ENCODE data around the gene RPL3. TPM values are rescaled to one million over a fixed set of nuclear protein-coding genes. Genes with fewer than 3 reads are reported as not detected.

Gene RPL3
- total RNA-seq, 1 experiment from 2014 or later, result 3,009 TPM

DNA sequence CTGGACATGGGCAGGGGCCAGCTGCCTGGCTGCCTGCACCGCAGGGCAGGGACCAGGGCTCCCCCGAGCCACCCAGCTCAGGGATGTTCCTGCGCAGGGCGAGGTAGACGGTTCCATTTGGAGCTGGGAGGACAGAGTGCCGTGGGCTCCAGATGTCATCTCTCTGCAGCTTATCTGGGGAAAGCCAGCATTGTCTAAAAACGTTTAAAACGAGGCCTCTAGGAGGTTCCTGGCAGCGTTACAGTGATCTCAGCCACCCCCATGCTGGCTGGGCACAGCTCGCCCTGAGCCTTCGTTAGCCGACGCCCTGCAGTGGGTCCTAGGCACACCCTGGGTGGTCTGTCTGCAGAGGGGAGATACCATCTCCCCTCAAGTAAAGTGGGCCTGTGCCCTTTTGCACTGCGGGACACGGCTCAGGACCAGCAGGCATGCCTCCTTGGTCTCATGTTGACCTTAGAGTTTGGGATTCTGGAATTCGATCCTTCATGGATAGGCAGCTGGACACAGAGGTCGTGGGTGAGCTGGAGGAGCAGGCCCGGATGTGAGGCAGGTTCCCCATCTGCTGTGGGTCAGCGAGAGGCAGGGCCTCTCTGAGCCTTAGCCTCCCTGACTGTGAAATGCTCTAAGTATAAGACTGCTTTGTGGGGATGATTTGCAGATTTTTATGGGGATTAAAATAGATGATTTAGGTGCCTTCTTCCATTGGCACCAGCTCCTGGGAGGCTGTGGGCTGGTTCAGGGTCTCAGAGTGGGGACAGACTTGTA lies 44.5 kb upstream of the RPL3 start:
- ATAC-seq (no peak), DNase-seq (ENCODE audit: low spot score) (no peak)
- Mint-ChIP-seq H3K4me1 (peaks cover 47% of the 10 kb centered on the region), H3K36me3 (no peaks in the 10 kb centered on the region), H3K9me3 (no peaks in the 10 kb centered on the region), H3K27me3 (ENCODE audit: low read depth) (no peaks in the 10 kb centered on the region), H3K27ac (peak overlapping the region; percentile 50), H3K4me3 (no peak overlapping the region)
- POLR2A ChIA-PET, result interaction anchor here (1.4 kb wide), 1 partner anchor 45 kb away, joined by 4 read pairs; the partner anchor contains the start of gene RPL3
- TF ChIP-seq GABPB1 (CRISPR knock-in tag; IDR thresholded peaks at IDR 0.05), result no peak
- no peak for TF ChIP-seq NR2C2 (CRISPR knock-in tag; IDR thresholded peaks at IDR 0.05)
- TF ChIP-seq, protein P1, sequence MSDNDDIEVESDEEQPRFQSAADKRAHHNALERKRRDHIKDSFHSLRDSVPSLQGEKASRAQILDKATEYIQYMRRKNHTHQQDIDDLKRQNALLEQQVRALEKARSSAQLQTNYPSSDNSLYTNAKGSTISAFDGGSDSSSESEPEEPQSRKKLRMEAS (CRISPR knock-in tag; IDR thresholded peaks at IDR 0.05), result no peak
- no peak for TF ChIP-seq OVOL2 (CRISPR knock-in tag; IDR thresholded peaks at IDR 0.05; ENCODE audit: borderline replicate concordance)
- TF ChIP-seq, protein P2, sequence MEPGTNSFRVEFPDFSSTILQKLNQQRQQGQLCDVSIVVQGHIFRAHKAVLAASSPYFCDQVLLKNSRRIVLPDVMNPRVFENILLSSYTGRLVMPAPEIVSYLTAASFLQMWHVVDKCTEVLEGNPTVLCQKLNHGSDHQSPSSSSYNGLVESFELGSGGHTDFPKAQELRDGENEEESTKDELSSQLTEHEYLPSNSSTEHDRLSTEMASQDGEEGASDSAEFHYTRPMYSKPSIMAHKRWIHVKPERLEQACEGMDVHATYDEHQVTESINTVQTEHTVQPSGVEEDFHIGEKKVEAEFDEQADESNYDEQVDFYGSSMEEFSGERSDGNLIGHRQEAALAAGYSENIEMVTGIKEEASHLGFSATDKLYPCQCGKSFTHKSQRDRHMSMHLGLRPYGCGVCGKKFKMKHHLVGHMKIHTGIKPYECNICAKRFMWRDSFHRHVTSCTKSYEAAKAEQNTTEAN (CRISPR knock-in tag; IDR thresholded peaks at IDR 0.05), result no peak
- TF ChIP-seq PRRX2 (CRISPR knock-in tag; IDR thresholded peaks at IDR 0.05), result no peak
- no peak for TF ChIP-seq ESRRA (CRISPR knock-in tag; IDR thresholded peaks at IDR 0.05; ENCODE audit: borderline replicate concordance)
- no peak for TF ChIP-seq SP1 (CRISPR knock-in tag; conservative IDR thresholded peaks at IDR 0.05)
- no peak for TF ChIP-seq TP53 (CRISPR knock-in tag; IDR thresholded peaks at IDR 0.05)
- no peak for TF ChIP-seq SMAD4 (CRISPR knock-in tag; IDR thresholded peaks at IDR 0.05)
- no peak for TF ChIP-seq JAZF1 (CRISPR knock-in tag; IDR thresholded peaks at IDR 0.05)
- TF ChIP-seq, protein P3, sequence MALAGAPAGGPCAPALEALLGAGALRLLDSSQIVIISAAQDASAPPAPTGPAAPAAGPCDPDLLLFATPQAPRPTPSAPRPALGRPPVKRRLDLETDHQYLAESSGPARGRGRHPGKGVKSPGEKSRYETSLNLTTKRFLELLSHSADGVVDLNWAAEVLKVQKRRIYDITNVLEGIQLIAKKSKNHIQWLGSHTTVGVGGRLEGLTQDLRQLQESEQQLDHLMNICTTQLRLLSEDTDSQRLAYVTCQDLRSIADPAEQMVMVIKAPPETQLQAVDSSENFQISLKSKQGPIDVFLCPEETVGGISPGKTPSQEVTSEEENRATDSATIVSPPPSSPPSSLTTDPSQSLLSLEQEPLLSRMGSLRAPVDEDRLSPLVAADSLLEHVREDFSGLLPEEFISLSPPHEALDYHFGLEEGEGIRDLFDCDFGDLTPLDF (CRISPR knock-in tag; IDR thresholded peaks at IDR 0.05), result no peak
- CTCF ChIA-PET, result interaction anchor here (0.6 to 3.5 kb wide), 5 partner anchors 14 to 48 kb away, joined by 3 to 12 read pairs (median 3); no protein-coding TSS in a partner anchor

DNA sequence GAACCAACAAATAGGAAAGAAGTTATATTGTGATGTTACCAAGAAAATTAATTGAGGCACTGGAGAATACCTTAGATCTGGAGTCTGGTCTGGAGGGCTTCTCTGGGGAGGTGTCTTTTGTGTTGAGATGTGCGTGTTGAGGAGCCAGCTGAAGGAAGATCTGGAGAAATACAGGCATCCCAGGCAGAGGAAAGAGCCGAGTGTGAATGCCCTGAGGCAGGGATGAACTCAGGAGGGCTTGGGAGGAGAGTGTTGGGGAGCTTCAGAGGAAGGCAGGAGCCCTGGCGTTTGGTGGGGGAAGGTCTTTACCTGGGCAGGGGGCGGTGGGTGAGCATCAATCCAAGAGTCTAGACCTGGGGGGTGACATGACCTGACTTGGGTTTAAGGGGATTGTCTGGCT lies 43.5 kb upstream of the RPL3 start:
- ChIA-PET POLR2A (no interaction called here), CTCF (interaction anchor here (0.6 to 1.4 kb wide), 4 partner anchors 13 to 84 kb away, joined by 3 to 7 read pairs (median 4); no protein-coding TSS in a partner anchor)
- H3K9me3 Mint-ChIP-seq, result no peaks in the 10 kb centered on the region
- peaks cover 5% of the 10 kb centered on the region for H3K36me3 Mint-ChIP-seq
- H3K27me3 Mint-ChIP-seq (ENCODE audit: low read depth), result no peaks in the 10 kb centered on the region
- no peak overlapping the region for H3K4me3 Mint-ChIP-seq
- TF ChIP-seq, protein P4, sequence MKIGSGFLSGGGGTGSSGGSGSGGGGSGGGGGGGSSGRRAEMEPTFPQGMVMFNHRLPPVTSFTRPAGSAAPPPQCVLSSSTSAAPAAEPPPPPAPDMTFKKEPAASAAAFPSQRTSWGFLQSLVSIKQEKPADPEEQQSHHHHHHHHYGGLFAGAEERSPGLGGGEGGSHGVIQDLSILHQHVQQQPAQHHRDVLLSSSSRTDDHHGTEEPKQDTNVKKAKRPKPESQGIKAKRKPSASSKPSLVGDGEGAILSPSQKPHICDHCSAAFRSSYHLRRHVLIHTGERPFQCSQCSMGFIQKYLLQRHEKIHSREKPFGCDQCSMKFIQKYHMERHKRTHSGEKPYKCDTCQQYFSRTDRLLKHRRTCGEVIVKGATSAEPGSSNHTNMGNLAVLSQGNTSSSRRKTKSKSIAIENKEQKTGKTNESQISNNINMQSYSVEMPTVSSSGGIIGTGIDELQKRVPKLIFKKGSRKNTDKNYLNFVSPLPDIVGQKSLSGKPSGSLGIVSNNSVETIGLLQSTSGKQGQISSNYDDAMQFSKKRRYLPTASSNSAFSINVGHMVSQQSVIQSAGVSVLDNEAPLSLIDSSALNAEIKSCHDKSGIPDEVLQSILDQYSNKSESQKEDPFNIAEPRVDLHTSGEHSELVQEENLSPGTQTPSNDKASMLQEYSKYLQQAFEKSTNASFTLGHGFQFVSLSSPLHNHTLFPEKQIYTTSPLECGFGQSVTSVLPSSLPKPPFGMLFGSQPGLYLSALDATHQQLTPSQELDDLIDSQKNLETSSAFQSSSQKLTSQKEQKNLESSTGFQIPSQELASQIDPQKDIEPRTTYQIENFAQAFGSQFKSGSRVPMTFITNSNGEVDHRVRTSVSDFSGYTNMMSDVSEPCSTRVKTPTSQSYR (CRISPR knock-in tag; IDR thresholded peaks at IDR 0.05), result no peak
- ATAC-seq (no peak), DNase-seq (ENCODE audit: low spot score) (no peak)
- H3K4me1 Mint-ChIP-seq, result peaks cover 48% of the 10 kb centered on the region
- H3K27ac Mint-ChIP-seq, result peak overlapping the region; percentile 81; the same call in 1 of the 2 replicates

DNA sequence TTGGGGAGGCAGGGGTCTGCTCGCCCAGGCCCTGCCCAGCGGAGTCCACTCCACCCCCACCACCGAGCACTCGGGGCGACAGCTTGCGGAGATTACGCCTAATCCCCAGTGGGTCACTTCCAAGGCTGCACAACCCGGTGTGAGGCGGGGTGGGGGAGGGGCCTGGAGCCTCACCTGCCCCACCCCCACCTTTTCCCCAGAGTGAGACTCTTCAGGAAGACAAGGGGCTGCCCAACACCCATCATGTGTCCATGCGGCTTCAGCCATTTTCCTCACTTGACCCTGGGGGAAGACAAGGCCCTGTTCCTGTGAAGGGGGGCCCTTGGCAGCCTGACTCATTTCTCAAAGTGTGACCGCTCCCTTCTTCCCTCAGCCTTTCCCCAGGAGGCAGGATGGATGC lies 42.8 kb upstream of the RPL3 start:
- peaks cover 5% of the 10 kb centered on the region for H3K36me3 Mint-ChIP-seq
- H3K4me3 Mint-ChIP-seq, result no peak overlapping the region
- POLR2A ChIA-PET, result interaction anchor here (0.5 kb wide), 1 partner anchor 63 kb away, joined by 5 read pairs; no protein-coding TSS in a partner anchor
- DNase-seq (ENCODE audit: low spot score) (no peak), ATAC-seq (peak; percentile 50)
- H3K27me3 Mint-ChIP-seq (ENCODE audit: low read depth), result no peaks in the 10 kb centered on the region
- H3K27ac Mint-ChIP-seq, result no peak overlapping the region
- H3K4me1 Mint-ChIP-seq, result peaks cover 48% of the 10 kb centered on the region
- no peaks in the 10 kb centered on the region for H3K9me3 Mint-ChIP-seq
- CTCF ChIA-PET, result interaction anchor here (1.0 to 1.1 kb wide), 2 partner anchors 19 to 75 kb away, joined by 3 to 4 read pairs; no protein-coding TSS in a partner anchor
- peak; percentile 15; the same call in 1 of the 2 replicates for TF ChIP-seq ZNF423 (CRISPR knock-in tag; IDR thresholded peaks at IDR 0.05)
- TF ChIP-seq HMGA2 (CRISPR knock-in tag; IDR thresholded peaks at IDR 0.05), result no peak
- no peak for TF ChIP-seq ZNF416 (CRISPR knock-in tag; IDR thresholded peaks at IDR 0.05)
- TF ChIP-seq, protein P5, sequence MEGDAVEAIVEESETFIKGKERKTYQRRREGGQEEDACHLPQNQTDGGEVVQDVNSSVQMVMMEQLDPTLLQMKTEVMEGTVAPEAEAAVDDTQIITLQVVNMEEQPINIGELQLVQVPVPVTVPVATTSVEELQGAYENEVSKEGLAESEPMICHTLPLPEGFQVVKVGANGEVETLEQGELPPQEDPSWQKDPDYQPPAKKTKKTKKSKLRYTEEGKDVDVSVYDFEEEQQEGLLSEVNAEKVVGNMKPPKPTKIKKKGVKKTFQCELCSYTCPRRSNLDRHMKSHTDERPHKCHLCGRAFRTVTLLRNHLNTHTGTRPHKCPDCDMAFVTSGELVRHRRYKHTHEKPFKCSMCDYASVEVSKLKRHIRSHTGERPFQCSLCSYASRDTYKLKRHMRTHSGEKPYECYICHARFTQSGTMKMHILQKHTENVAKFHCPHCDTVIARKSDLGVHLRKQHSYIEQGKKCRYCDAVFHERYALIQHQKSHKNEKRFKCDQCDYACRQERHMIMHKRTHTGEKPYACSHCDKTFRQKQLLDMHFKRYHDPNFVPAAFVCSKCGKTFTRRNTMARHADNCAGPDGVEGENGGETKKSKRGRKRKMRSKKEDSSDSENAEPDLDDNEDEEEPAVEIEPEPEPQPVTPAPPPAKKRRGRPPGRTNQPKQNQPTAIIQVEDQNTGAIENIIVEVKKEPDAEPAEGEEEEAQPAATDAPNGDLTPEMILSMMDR (IDR thresholded peaks at IDR 0.05), result no peak
- no peak for TF ChIP-seq FOXK1 (CRISPR knock-in tag; IDR thresholded peaks at IDR 0.05)
- no peak for TF ChIP-seq NR2C2 (CRISPR knock-in tag; IDR thresholded peaks at IDR 0.05)
- TF ChIP-seq, protein P3 (CRISPR knock-in tag; IDR thresholded peaks at IDR 0.05), result no peak
- no peak for TF ChIP-seq ZNF396 (CRISPR knock-in tag; IDR thresholded peaks at IDR 0.05; ENCODE audit: borderline replicate concordance)
- TF ChIP-seq RORB (CRISPR knock-in tag; IDR thresholded peaks at IDR 0.05), result no peak
- TF ChIP-seq, protein P4 (CRISPR knock-in tag; IDR thresholded peaks at IDR 0.05), result peak; percentile 87
